ENCODE results near the gene NEURL1B. TPM values are rescaled to one million over a fixed set of nuclear protein-coding genes. Genes with fewer than 3 reads are reported as not detected.

NEURL1B gene
- total RNA-seq, 1 donor from 2014 or later = 11.7 TPM

DNA sequence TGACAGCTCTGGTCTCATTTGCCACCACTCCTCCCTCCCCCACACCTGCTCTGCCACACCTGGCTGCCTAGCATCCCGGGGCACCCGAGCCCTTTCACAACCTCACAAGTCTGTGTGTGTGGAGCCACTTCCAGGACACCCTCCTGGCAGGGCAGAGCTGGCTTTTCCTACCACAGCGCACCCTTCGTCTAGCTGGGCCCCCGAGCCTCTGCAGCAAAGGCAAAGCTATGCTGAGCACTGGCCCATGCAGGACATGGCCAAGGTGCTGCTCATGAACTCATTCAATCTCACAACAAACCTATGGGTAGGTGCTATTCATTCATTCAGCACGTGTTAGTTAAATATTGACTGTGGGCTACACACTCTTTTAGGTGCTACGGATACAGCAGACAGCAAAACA is 86.5 kb downstream of the NEURL1B start:
- H3K27ac Mint-ChIP-seq = no peak overlapping the region
- DNase-seq (ENCODE audit: low spot score in 2 of 2, unreplicated experiment in 2 of 2) = no peak
- no peak overlapping the region for H3K4me3 Mint-ChIP-seq
- no peaks in the 10 kb centered on the region for H3K9me3 Mint-ChIP-seq
- peaks cover 9% of the 10 kb centered on the region for H3K27me3 Mint-ChIP-seq (ENCODE audit: low read depth)
- TF ChIP-seq, protein P1, sequence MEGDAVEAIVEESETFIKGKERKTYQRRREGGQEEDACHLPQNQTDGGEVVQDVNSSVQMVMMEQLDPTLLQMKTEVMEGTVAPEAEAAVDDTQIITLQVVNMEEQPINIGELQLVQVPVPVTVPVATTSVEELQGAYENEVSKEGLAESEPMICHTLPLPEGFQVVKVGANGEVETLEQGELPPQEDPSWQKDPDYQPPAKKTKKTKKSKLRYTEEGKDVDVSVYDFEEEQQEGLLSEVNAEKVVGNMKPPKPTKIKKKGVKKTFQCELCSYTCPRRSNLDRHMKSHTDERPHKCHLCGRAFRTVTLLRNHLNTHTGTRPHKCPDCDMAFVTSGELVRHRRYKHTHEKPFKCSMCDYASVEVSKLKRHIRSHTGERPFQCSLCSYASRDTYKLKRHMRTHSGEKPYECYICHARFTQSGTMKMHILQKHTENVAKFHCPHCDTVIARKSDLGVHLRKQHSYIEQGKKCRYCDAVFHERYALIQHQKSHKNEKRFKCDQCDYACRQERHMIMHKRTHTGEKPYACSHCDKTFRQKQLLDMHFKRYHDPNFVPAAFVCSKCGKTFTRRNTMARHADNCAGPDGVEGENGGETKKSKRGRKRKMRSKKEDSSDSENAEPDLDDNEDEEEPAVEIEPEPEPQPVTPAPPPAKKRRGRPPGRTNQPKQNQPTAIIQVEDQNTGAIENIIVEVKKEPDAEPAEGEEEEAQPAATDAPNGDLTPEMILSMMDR (IDR thresholded peaks at IDR 0.05; ENCODE audit: unreplicated experiment) = no peak
- H3K4me1 Mint-ChIP-seq = no peaks in the 10 kb centered on the region
- no peaks in the 10 kb centered on the region for H3K36me3 Mint-ChIP-seq

DNA sequence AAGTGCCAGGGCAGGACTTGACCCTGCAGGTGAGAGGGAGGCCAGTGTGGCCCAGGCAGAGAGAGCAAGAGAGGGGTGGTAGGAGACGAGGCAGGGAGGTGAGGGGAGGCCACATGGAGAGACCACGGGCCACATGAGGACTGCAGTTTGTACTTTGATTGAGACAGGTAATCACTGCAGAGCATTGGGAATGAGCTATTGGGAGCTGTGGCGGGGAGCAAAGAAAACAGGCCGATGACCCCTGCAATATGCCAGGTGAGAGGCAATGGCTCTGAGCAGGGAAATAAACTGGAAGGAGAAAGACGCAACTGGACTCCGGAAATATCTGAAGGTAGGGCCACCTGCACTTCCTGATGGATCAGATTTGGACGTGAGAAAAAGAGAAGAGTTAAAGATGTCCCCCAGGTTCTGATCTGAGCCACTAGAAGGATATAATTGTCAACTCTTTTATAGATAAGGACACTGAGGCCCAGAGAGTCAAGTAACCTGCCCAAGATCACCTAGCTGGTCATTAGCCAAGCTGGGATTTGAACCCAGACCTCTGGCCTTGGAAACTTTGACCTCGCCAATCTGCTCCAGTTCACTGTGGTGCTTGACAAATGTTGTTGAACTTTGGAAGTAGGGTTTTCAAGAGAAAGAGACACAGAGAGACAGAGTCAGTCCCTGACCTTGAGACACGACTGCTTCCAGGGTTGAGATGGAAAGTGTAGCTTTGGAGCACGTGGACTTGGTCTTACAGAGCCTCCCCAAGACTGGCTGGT is 87.6 kb downstream of the NEURL1B start:
- peaks cover 2% of the 10 kb centered on the region for H3K27me3 Mint-ChIP-seq (ENCODE audit: low read depth)
- H3K36me3 Mint-ChIP-seq = no peaks in the 10 kb centered on the region
- H3K9me3 Mint-ChIP-seq = no peaks in the 10 kb centered on the region
- no peak overlapping the region for H3K27ac Mint-ChIP-seq
- H3K4me3 Mint-ChIP-seq = no peak overlapping the region
- DNase-seq (ENCODE audit: low spot score in 2 of 2, unreplicated experiment in 2 of 2) = no peak
- TF ChIP-seq, protein P1 (IDR thresholded peaks at IDR 0.05; ENCODE audit: unreplicated experiment) = no peak
- H3K4me1 Mint-ChIP-seq = peaks cover 8% of the 10 kb centered on the region

DNA sequence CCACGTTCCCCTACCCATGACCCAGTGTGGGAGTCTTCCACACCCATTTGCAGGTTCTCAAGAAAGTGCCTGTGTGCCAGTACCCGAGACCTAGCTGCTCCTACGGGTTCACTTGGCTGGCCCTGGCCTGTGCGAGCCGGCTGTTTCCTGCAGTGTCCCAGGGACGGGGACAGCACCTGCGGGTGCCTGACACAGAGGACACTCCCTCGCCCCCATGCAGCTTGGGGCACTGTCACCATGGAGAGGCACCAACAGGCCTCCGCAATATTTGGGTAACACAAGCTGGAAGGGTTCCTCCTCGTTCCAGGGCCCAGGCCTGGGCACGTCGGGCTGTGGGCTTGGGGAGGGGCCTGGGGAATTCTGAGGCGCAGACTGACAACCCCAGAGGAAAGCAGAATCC is 88.5 kb downstream of the NEURL1B start:
- TF ChIP-seq, protein P1 (IDR thresholded peaks at IDR 0.05; ENCODE audit: unreplicated experiment) = no peak
- Mint-ChIP-seq H3K27ac (no peak overlapping the region), H3K36me3 (no peaks in the 10 kb centered on the region), H3K4me3 (no peak overlapping the region), H3K9me3 (no peaks in the 10 kb centered on the region), H3K27me3 (ENCODE audit: low read depth) (no peaks in the 10 kb centered on the region), H3K4me1 (peaks cover 14% of the 10 kb centered on the region)
- DNase-seq (ENCODE audit: low spot score in 2 of 2, unreplicated experiment in 2 of 2) = no peak

DNA sequence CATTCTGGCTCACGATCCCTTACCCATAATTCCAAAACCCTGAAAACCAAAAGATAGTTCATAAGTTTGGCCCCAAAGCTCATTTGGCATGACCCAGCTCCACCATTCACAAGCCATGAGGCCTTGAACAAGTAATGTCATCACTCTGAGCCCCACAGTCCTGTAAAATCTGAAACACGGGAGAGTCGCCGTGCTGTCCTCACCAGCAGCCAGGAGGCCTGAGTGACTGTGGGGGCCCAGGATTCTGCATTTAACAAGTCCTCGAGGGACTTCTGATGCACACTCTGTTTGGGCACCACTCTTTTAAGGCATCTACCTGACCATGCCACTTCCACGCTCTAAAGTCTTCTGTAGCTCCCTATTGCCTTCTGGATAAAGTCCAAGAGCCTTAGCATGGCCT is 89.2 kb downstream of the NEURL1B start:
- H3K4me1 Mint-ChIP-seq = peaks cover 14% of the 10 kb centered on the region
- no peak overlapping the region for H3K27ac Mint-ChIP-seq
- H3K9me3 Mint-ChIP-seq = no peaks in the 10 kb centered on the region
- no peaks in the 10 kb centered on the region for H3K27me3 Mint-ChIP-seq (ENCODE audit: low read depth)
- TF ChIP-seq, protein P1 (IDR thresholded peaks at IDR 0.05; ENCODE audit: unreplicated experiment) = no peak
- H3K4me3 Mint-ChIP-seq = no peak overlapping the region
- no peaks in the 10 kb centered on the region for H3K36me3 Mint-ChIP-seq
- DNase-seq (ENCODE audit: low spot score in 2 of 2, unreplicated experiment in 2 of 2) = no peak

DNA sequence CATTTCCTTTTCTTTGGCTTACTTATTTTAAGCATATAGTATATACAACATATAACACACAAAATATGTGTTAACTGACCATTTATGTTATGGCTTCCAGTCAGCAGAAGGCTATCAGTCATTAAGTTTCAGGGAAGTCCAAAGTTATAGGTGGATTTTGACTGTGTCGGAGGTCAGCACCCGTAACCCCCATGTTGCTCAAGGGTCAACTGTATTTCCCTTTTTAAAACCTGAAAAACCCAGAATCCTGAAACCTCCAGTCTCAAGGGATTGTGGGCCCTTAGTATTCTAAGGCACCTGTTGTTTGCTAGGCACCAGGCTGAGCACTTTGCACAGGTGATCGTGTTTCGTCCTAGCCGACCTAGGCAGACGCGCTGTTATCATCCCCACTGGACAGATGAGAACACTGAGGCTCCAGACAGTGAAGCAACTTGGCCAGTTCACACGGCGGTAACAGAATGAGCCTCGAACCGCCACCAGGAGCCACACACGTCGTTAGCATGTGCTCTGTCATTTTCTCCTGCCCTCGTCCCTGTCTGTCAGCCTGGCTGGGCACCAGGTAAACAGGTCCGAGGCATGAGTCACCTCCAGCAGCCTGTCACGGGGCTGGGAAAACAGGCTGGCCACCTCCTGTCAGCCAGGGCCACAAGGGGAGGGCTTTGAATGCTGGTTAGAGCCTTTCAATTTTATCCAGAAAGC is 90.1 kb downstream of the NEURL1B start:
- Mint-ChIP-seq H3K9me3 (no peaks in the 10 kb centered on the region), H3K4me1 (peaks cover 14% of the 10 kb centered on the region), H3K36me3 (no peaks in the 10 kb centered on the region), H3K4me3 (no peak overlapping the region), H3K27ac (no peak overlapping the region), H3K27me3 (ENCODE audit: low read depth) (no peaks in the 10 kb centered on the region)
- DNase-seq (ENCODE audit: low spot score in 2 of 2, unreplicated experiment in 2 of 2) = no peak
- TF ChIP-seq, protein P1 (IDR thresholded peaks at IDR 0.05; ENCODE audit: unreplicated experiment) = no peak
